ENCODE data around the gene GPR157. TPM values are rescaled to one million over a fixed set of nuclear protein-coding genes. Genes with fewer than 3 reads are reported as not detected.

Gene GPR157
- total RNA-seq, 4 donors from 2014 or later, result 2.8 to 4.4 (median 4.0) TPM

GRCh38 chr1:9149837-9150581, 21.1 kb upstream of the GPR157 start:
- no peaks in the 10 kb centered on the region for H3K27me3 ChIP-seq
- H3K9me3 ChIP-seq, result no peaks in the 10 kb centered on the region
- 38 to 57% methylated on average over 4 to 7 of the region's 17 CpGs for WGBS, 2 donors (ENCODE audit: low coverage in 1 of 2)
- peak; percentile 57 for ATAC-seq
- TF ChIP-seq, protein P1, sequence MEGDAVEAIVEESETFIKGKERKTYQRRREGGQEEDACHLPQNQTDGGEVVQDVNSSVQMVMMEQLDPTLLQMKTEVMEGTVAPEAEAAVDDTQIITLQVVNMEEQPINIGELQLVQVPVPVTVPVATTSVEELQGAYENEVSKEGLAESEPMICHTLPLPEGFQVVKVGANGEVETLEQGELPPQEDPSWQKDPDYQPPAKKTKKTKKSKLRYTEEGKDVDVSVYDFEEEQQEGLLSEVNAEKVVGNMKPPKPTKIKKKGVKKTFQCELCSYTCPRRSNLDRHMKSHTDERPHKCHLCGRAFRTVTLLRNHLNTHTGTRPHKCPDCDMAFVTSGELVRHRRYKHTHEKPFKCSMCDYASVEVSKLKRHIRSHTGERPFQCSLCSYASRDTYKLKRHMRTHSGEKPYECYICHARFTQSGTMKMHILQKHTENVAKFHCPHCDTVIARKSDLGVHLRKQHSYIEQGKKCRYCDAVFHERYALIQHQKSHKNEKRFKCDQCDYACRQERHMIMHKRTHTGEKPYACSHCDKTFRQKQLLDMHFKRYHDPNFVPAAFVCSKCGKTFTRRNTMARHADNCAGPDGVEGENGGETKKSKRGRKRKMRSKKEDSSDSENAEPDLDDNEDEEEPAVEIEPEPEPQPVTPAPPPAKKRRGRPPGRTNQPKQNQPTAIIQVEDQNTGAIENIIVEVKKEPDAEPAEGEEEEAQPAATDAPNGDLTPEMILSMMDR (IDR thresholded peaks at IDR 0.05), result no peak
- TF ChIP-seq POLR2AphosphoS5 (IDR thresholded peaks at IDR 0.05), result no peak
- TF ChIP-seq EP300 (IDR thresholded peaks at IDR 0.05), result no peak
- TF ChIP-seq POLR2A (IDR thresholded peaks at IDR 0.05), result no peak
- H3K27ac ChIP-seq, result peak overlapping the region in 3 of 4 donors; percentile 57 to 67 (median 66)
- peaks cover 0 to 6% of the 10 kb centered on the region in 2 donors for H3K36me3 ChIP-seq
- no peak overlapping the region for H3K4me3 ChIP-seq
- H3K4me1 ChIP-seq, result peaks cover 0 to 25% (median 3%) of the 10 kb centered on the region in 3 donors

GRCh38 chr1:9149151-9149550, 20.2 kb upstream of the GPR157 start:
- H3K27me3 ChIP-seq, result no peaks in the 10 kb centered on the region
- H3K36me3 ChIP-seq, result peaks cover 0 to 6% of the 10 kb centered on the region in 2 donors
- H3K4me1 ChIP-seq, result peaks cover 0 to 25% (median 3%) of the 10 kb centered on the region in 3 donors
- H3K27ac ChIP-seq, result peak overlapping the region; percentile 5 to 67 (median 62)
- 93 to 100% methylated on average over 2 to 3 of the region's 3 CpGs for WGBS, 2 donors (ENCODE audit: low coverage in 1 of 2)
- no peak for ATAC-seq
- TF ChIP-seq EP300 (IDR thresholded peaks at IDR 0.05), result no peak
- no peak for TF ChIP-seq POLR2A (IDR thresholded peaks at IDR 0.05)
- no peak for TF ChIP-seq POLR2AphosphoS5 (IDR thresholded peaks at IDR 0.05)
- TF ChIP-seq, protein P1 (IDR thresholded peaks at IDR 0.05), result no peak
- no peaks in the 10 kb centered on the region for H3K9me3 ChIP-seq
- H3K4me3 ChIP-seq, result no peak overlapping the region

GRCh38 chr1:9146156-9146555, 17.3 kb upstream of the GPR157 start:
- no peak for ATAC-seq
- no peak for TF ChIP-seq POLR2A (IDR thresholded peaks at IDR 0.05)
- no peak for TF ChIP-seq POLR2AphosphoS5 (IDR thresholded peaks at IDR 0.05)
- TF ChIP-seq, protein P1 (IDR thresholded peaks at IDR 0.05), result no peak
- TF ChIP-seq EP300 (IDR thresholded peaks at IDR 0.05), result no peak
- Histone ChIP-seq H3K9me3 (no peaks in the 10 kb centered on the region), H3K4me1 (peaks cover 0 to 17% (median 3%) of the 10 kb centered on the region in 3 donors), H3K27me3 (no peaks in the 10 kb centered on the region), H3K4me3 (no peak overlapping the region), H3K27ac (no peak overlapping the region), H3K36me3 (peaks cover 0 to 6% of the 10 kb centered on the region in 2 donors)
- 67 to 86% methylated on average over 1 to 6 of the region's 8 CpGs for WGBS, 2 donors (ENCODE audit: low coverage in 1 of 2)

DNA sequence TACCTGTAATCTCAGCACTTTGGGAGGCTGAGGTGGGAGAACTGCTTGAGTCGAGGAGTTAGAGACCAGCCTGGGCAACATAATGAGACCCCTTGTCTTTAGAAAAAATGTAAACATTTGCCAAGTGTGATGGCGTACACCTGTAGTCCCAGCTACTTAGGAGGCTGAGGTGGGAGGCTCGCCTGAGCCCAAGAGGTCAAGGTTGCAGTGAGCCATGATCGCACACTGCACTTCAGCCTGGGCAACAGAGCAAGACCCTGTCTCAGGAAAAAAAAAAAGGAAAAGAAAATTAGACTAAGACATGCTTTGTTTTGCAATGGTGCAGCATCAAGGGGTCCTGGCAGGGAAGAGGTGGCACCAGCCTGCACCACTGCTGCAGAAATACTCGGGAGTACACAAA, 16.8 kb upstream of the GPR157 start:
- Histone ChIP-seq H3K27ac (no peak overlapping the region), H3K36me3 (peaks cover 0 to 5% of the 10 kb centered on the region in 2 donors), H3K9me3 (no peaks in the 10 kb centered on the region), H3K4me3 (no peak overlapping the region), H3K27me3 (no peaks in the 10 kb centered on the region), H3K4me1 (peaks cover 0 to 16% (median 3%) of the 10 kb centered on the region in 3 donors)
- WGBS, 2 donors (ENCODE audit: low coverage in 1 of 2), result 92% methylated on average over 5 of the region's 5 CpGs; no CpG with 5 or more reads in 1 of the 2 donors
- no peak for TF ChIP-seq POLR2AphosphoS5 (IDR thresholded peaks at IDR 0.05)
- TF ChIP-seq EP300 (IDR thresholded peaks at IDR 0.05), result no peak
- TF ChIP-seq, protein P1 (IDR thresholded peaks at IDR 0.05), result no peak
- TF ChIP-seq POLR2A (IDR thresholded peaks at IDR 0.05), result no peak
- ATAC-seq, result no peak
